ENCODE data around the gene FYN.
"Not testable (repeated sequence)": the region's sequence is repeated elsewhere in the genome, so short reads cannot be mapped to it uniquely, and the experiment has no call there.

FYN gene

GRCh38 chr6:111850295-111850937, 22.8 kb downstream of the FYN start:
- no peak for DNase-seq (ENCODE audit: low read depth)

GRCh38 chr6:111849298-111849697, 24.0 kb downstream of the FYN start:
- no peak for DNase-seq (ENCODE audit: low read depth)

GRCh38 chr6:111848262-111848812, 24.9 kb downstream of the FYN start:
- DNase-seq (ENCODE audit: low read depth), result no peak

- DNase-seq (ENCODE audit: low read depth), result peak; percentile 26
Measured at GRCh38 chr6:111846492-111847409, 26.5 kb downstream of the FYN start.

- DNase-seq (ENCODE audit: low read depth), result no peak
Measured at GRCh38 chr6:111846066-111846465, 27.2 kb downstream of the FYN start.

- no peak for DNase-seq (ENCODE audit: low read depth)
Measured at GRCh38 chr6:111845441-111845871, 27.8 kb downstream of the FYN start.

GRCh38 chr6:111844921-111845320, 28.3 kb downstream of the FYN start:
- no peak for DNase-seq (ENCODE audit: low read depth)

GRCh38 chr6:111844376-111844775, 28.9 kb downstream of the FYN start:
- DNase-seq (ENCODE audit: low read depth), result no peak

GRCh38 chr6:111843347-111844147, 29.7 kb downstream of the FYN start:
- no peak for DNase-seq (ENCODE audit: low read depth)

GRCh38 chr6:111842891-111843290, 30.4 kb downstream of the FYN start:
- DNase-seq (ENCODE audit: low read depth), result no peak

GRCh38 chr6:111842271-111842822, 30.9 kb downstream of the FYN start:
- no peak for DNase-seq (ENCODE audit: low read depth)

- DNase-seq (ENCODE audit: low read depth), result peak; percentile 85
Measured at GRCh38 chr6:111841822-111842221, 31.4 kb downstream of the FYN start.

GRCh38 chr6:111840803-111841202, 32.4 kb downstream of the FYN start:
- DNase-seq (ENCODE audit: low read depth), result no peak

- DNase-seq (ENCODE audit: low read depth), result no peak
Measured at GRCh38 chr6:111838749-111839484, 34.3 kb downstream of the FYN start.

GRCh38 chr6:111837641-111838500, 35.4 kb downstream of the FYN start:
- no peak for DNase-seq (ENCODE audit: low read depth)

- no peak for DNase-seq (ENCODE audit: low read depth)
Measured at GRCh38 chr6:111837007-111837406, 36.2 kb downstream of the FYN start.

- no peak for DNase-seq (ENCODE audit: low read depth)
Measured at GRCh38 chr6:111835807-111836206, 37.4 kb downstream of the FYN start.

- not testable (repeated sequence) for DNase-seq (ENCODE audit: low read depth)
Measured at GRCh38 chr6:111835398-111835797, 37.9 kb downstream of the FYN start.

GRCh38 chr6:111834356-111834755, 38.9 kb downstream of the FYN start:
- DNase-seq (ENCODE audit: low read depth), result no peak

- DNase-seq (ENCODE audit: low read depth), result no peak
Measured at GRCh38 chr6:111832833-111833418, 40.3 kb downstream of the FYN start.

Data from fibroblast of gingiva (primary cell).